Neural cell (in vitro differentiated cells): ENCODE measurements around the gene MCCC1.

Experiments
- EZH2 ChIP-seq: fragments of 200-600, 300-800 bp; shearing (Covaris generic), sonication (generic); IDR thresholded peaks from 2 replicates; pipeline ENCODE4 v1.6.1; 2014; ENCODE audit warnings: antibody characterized with exemption, low read length, borderline replicate concordance, mild to moderate bottlenecking; ENCODE audit not compliant: insufficient read depth, poor library complexity, severe bottlenecking
- POLR2AphosphoS5 ChIP-seq: IDR thresholded peaks from 2 replicates; pipeline ENCODE4 v1.6.1; 2012
- TAF1 ChIP-seq: IDR thresholded peaks from 2 replicates; pipeline ENCODE4 v1.6.1; 2012; ENCODE audit warnings: low read depth
- TF ChIP-seq, protein P1 (sequence below): fragments of 450-650 bp; IDR thresholded peaks from 2 replicates; pipeline ENCODE4 v1.5.1; 2014; ENCODE audit warnings: antibody characterized with exemption, mild to moderate bottlenecking, moderate library complexity; ENCODE audit not compliant: poor library complexity, severe bottlenecking
- TF ChIP-seq, protein P2 (sequence below): IDR thresholded peaks from 2 replicates; pipeline ENCODE4 v1.6.1; 2012; ENCODE audit warnings: borderline replicate concordance

- TF ChIP-seq, protein P1, sequence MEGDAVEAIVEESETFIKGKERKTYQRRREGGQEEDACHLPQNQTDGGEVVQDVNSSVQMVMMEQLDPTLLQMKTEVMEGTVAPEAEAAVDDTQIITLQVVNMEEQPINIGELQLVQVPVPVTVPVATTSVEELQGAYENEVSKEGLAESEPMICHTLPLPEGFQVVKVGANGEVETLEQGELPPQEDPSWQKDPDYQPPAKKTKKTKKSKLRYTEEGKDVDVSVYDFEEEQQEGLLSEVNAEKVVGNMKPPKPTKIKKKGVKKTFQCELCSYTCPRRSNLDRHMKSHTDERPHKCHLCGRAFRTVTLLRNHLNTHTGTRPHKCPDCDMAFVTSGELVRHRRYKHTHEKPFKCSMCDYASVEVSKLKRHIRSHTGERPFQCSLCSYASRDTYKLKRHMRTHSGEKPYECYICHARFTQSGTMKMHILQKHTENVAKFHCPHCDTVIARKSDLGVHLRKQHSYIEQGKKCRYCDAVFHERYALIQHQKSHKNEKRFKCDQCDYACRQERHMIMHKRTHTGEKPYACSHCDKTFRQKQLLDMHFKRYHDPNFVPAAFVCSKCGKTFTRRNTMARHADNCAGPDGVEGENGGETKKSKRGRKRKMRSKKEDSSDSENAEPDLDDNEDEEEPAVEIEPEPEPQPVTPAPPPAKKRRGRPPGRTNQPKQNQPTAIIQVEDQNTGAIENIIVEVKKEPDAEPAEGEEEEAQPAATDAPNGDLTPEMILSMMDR: no peak
- no peak for TF ChIP-seq POLR2AphosphoS5
- no peak for TF ChIP-seq EZH2
- TF ChIP-seq, protein P2, sequence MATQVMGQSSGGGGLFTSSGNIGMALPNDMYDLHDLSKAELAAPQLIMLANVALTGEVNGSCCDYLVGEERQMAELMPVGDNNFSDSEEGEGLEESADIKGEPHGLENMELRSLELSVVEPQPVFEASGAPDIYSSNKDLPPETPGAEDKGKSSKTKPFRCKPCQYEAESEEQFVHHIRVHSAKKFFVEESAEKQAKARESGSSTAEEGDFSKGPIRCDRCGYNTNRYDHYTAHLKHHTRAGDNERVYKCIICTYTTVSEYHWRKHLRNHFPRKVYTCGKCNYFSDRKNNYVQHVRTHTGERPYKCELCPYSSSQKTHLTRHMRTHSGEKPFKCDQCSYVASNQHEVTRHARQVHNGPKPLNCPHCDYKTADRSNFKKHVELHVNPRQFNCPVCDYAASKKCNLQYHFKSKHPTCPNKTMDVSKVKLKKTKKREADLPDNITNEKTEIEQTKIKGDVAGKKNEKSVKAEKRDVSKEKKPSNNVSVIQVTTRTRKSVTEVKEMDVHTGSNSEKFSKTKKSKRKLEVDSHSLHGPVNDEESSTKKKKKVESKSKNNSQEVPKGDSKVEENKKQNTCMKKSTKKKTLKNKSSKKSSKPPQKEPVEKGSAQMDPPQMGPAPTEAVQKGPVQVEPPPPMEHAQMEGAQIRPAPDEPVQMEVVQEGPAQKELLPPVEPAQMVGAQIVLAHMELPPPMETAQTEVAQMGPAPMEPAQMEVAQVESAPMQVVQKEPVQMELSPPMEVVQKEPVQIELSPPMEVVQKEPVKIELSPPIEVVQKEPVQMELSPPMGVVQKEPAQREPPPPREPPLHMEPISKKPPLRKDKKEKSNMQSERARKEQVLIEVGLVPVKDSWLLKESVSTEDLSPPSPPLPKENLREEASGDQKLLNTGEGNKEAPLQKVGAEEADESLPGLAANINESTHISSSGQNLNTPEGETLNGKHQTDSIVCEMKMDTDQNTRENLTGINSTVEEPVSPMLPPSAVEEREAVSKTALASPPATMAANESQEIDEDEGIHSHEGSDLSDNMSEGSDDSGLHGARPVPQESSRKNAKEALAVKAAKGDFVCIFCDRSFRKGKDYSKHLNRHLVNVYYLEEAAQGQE: no peak
- TF ChIP-seq TAF1: no peak
These were observed 29.9 kb upstream of the MCCC1 start for GRCh38 chr3:183129243-183129642.
